Neutrophil (primary cell): ENCODE data around the gene FGGY.

Experiments used
- H3K27ac ChIP-seq: fragments of 200-600 bp; sonication (generic); 2 replicates; pipeline ENCODE4 v1.5.1; 2016; ENCODE audit warnings: mild to moderate bottlenecking, moderate library complexity
- H3K27me3 ChIP-seq: fragments of 200-600 bp; sonication (generic); 2 replicates; pipeline ENCODE4 v1.6.0; 2016; ENCODE audit warnings: mild to moderate bottlenecking
- H3K36me3 ChIP-seq: fragments of 200-600 bp; sonication (generic); 2 replicates; pipeline ENCODE4 v1.5.1; 2017
- H3K4me1 ChIP-seq, 2 experiments: fragments of 200-600 bp in 1 of 2; sonication (generic) in 1 of 2; 1 replicate in 1 of 2; 2 replicates in 1 of 2; pipeline versions ENCODE4 v1.5.1 to v1.6.1; 2013 to 2016; ENCODE audit warnings: low read depth in 1 of 2, low read length in 1 of 2, mild to moderate bottlenecking in 1 of 2, moderate library complexity in 1 of 2; ENCODE audit not compliant: control insufficient read depth in 1 of 2, insufficient read depth in 1 of 2
- H3K4me3 ChIP-seq, 2 experiments: fragments of 200-600 bp in 1 of 2; sonication (generic) in 1 of 2; 1 replicate in 1 of 2; 2 replicates in 1 of 2; pipeline ENCODE4 v1.5.1; 2013 to 2016; ENCODE audit warnings: low read depth in 1 of 2, low read length in 1 of 2, mild to moderate bottlenecking in 1 of 2, moderate library complexity in 1 of 2
- H3K9me3 ChIP-seq: fragments of 200-600 bp; sonication (generic); 2 replicates; pipeline ENCODE4 v1.5.1; 2016
- TF ChIP-seq, protein P1 (sequence below): fragments of 200-600 bp; sonication (generic); IDR thresholded peaks from 2 replicates; pipeline ENCODE4 v1.5.1; 2016; ENCODE audit warnings: antibody characterized with exemption

Gene FGGY

DNA sequence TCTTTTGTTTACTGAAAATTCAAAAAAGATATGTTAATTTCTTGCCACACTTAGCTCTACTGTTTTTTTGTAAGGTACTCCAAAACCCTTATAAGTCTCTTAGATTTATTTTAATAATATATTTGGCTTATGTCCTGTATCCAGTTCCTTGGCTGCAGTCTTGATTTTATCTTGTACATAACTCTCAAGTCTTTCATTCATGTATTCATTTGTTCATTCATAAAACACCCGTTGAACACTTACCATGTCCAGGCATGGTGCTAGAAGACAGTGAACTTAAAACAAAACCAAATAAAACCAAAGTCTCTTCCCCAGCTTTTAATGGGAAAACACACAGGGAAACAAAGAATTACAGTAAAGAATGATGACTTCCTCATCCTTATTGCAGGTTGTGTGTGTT lies 215.8 kb downstream of the FGGY start:
- H3K27ac ChIP-seq, result no peak overlapping the region
- no peak overlapping the region for H3K4me3 ChIP-seq
- TF ChIP-seq, protein P1, sequence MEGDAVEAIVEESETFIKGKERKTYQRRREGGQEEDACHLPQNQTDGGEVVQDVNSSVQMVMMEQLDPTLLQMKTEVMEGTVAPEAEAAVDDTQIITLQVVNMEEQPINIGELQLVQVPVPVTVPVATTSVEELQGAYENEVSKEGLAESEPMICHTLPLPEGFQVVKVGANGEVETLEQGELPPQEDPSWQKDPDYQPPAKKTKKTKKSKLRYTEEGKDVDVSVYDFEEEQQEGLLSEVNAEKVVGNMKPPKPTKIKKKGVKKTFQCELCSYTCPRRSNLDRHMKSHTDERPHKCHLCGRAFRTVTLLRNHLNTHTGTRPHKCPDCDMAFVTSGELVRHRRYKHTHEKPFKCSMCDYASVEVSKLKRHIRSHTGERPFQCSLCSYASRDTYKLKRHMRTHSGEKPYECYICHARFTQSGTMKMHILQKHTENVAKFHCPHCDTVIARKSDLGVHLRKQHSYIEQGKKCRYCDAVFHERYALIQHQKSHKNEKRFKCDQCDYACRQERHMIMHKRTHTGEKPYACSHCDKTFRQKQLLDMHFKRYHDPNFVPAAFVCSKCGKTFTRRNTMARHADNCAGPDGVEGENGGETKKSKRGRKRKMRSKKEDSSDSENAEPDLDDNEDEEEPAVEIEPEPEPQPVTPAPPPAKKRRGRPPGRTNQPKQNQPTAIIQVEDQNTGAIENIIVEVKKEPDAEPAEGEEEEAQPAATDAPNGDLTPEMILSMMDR, result no peak

DNA sequence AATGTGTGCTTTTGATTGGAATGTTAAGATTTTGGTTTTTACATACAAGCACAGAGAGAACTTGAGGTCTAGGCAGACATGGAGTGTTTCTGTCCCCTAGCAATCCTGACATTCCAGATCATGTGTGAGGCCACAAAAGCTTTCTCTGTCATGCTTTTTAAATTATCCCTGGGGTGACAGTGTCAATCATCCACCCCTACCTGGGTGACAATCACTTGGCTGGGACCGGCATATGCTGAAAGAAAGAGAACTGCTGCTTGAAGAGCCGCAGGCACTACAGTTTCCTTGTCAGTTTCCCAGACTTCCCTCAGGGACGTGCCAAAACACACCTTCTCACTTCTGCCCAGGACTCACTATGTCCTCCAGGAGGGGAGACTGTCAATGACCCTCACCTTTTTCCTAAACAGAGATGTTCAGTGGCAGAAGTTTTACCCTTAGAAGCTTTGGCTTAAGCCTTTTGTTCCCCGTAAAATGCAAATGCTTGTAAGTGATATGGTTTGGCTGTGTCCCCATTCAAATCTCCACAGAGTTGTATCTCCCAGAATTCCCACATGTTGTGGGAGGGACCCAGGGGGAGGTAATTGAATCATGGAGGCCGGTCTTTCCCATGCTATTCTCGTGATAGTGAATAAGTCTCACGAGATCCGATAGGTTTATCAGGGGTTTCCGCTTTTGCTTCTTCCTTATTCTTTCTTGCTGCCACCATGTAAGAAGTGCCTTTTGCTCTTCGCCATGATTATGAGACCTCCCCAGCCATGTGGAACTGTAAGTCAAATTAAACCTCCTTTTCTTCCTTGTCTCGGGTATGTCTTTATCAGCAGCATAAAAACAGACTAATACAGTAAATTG lies 217.4 kb downstream of the FGGY start:
- Histone ChIP-seq H3K4me1 (no peaks in the 10 kb centered on the region), H3K9me3 (no peaks in the 10 kb centered on the region), H3K27me3 (no peaks in the 10 kb centered on the region), H3K36me3 (no peaks in the 10 kb centered on the region), H3K27ac (no peak overlapping the region), H3K4me3 (no peak overlapping the region)
- TF ChIP-seq, protein P1, result no peak

More for the DNA sequence above, 215.8 kb downstream of the FGGY start:
- no peaks in the 10 kb centered on the region for H3K27me3 ChIP-seq
- H3K4me1 ChIP-seq, result peaks cover 5 to 8% of the 10 kb centered on the region in 2 experiments
- H3K9me3 ChIP-seq, result no peaks in the 10 kb centered on the region
- no peaks in the 10 kb centered on the region for H3K36me3 ChIP-seq

DNA sequence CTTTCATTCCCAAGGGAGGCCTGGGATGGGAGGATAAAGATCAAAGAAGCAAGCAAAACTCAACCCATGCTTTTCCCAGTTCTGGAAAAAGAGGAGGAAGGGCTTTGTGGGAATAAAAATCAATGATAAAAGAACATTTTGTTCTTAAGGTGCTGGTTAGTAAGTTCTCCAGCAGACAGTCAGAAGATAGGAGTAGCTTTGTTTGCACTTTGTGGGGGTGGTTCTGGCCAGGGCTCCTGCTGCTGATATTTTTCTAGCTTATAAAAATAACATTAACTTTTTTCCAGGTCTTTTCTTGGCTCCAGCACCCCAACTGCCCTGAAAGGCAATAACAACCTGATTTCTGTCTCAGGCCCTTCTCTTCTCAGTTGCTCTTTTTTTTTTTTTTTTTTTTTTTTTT lies 220.0 kb downstream of the FGGY start:
- Histone ChIP-seq H3K27ac (no peak overlapping the region), H3K27me3 (no peaks in the 10 kb centered on the region)
- TF ChIP-seq, protein P1, result no peak

GRCh38 chr1:59520194-59520593 lies 223.3 kb downstream of the FGGY start:
- no peak overlapping the region for H3K27ac ChIP-seq
- no peaks in the 10 kb centered on the region for H3K4me1 ChIP-seq
- no peaks in the 10 kb centered on the region for H3K27me3 ChIP-seq
- no peak overlapping the region for H3K4me3 ChIP-seq
- H3K36me3 ChIP-seq, result no peaks in the 10 kb centered on the region
- H3K9me3 ChIP-seq, result no peaks in the 10 kb centered on the region
- TF ChIP-seq, protein P1, result no peak

More for the DNA sequence above, 220.0 kb downstream of the FGGY start:
- Histone ChIP-seq H3K4me3 (no peak overlapping the region), H3K36me3 (no peaks in the 10 kb centered on the region), H3K9me3 (no peaks in the 10 kb centered on the region), H3K4me1 (no peaks in the 10 kb centered on the region)

- no peak overlapping the region for H3K27ac ChIP-seq
- H3K36me3 ChIP-seq, result no peaks in the 10 kb centered on the region
- H3K27me3 ChIP-seq, result no peaks in the 10 kb centered on the region
- TF ChIP-seq, protein P1, result no peak
- H3K4me1 ChIP-seq, result no peaks in the 10 kb centered on the region
- no peaks in the 10 kb centered on the region for H3K9me3 ChIP-seq
- H3K4me3 ChIP-seq, result no peak overlapping the region
Observed at GRCh38 chr1:59520827-59521418, 224.0 kb downstream of the FGGY start.
